ENCODE measurements around the gene SRGAP3. TPM values are rescaled to one million over a fixed set of nuclear protein-coding genes. Genes with fewer than 3 reads are reported as not detected.

SRGAP3 gene
- total and polyA plus RNA-seq, 10 of the 15 experiments (the other 5 are each of a cell fraction or from before 2014, with no cell fraction given), result 0.32 to 1.7 (median 0.99) TPM

DNA sequence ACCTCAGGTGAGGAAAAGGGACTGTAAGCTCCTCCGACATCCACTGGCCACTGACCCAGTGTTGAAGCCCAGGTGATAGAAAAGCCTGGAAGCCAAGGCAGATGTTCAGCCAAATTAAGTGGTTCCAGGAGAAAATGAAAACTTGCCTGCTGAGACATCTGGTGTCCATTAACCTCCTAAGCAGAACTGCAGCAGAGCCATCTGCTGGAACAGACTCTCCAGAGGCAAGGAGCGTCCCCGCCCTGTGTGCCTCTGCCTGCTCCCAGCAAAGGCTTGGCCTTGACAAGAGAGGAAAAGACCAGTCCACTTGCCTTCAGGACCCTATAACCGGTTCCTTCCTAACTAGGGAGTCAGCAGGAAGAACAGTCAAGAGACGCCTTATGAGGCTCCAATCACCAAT, 48.2 kb downstream of the SRGAP3 start:
- 79% methylated on average over 5 of the region's 5 CpGs for WGBS (ENCODE audit: insufficient coverage, insufficient replicate concordance, low lambda C conversion rate, missing lambda C conversion rate)
- RAD21 ChIA-PET (ENCODE audit: unreplicated experiment), result no interaction called here
- Histone ChIP-seq H3K4me3 (no peak overlapping the region), H3K79me2 (ENCODE audit: control insufficient read depth, insufficient read depth, low read length) (no peaks in the 10 kb centered on the region), H3K27ac (ENCODE audit: control insufficient read depth, insufficient read depth) (no peak overlapping the region), H3K4me2 (ENCODE audit: control insufficient read depth, insufficient read depth) (no peak overlapping the region), H3K4me1 (ENCODE audit: control insufficient read depth, insufficient read depth, low read length) (peaks cover 2% of the 10 kb centered on the region), H2AFZ (ENCODE audit: control insufficient read depth, low read depth, low read length) (no peak overlapping the region), H3K9me3 (replicated peaks; ENCODE audit: control insufficient read depth, insufficient read depth, low read length) (no peaks in the 10 kb centered on the region), H3K36me3 (ENCODE audit: control insufficient read depth in 2 of 2, insufficient read depth in 2 of 2, low read length in 1 of 2) (no peaks in the 10 kb centered on the region), H3K9ac (ENCODE audit: control insufficient read depth, insufficient read depth, low read length) (no peak overlapping the region), H3K27me3 (replicated peaks in 1 of 2; ENCODE audit: control insufficient read depth in 2 of 2, insufficient read depth in 2 of 2, low read length in 1 of 2) (0 out of 4 replicates have a peak, but pooled peaks cover 0 to 1% of the 10 kb centered on the region in 2 experiments), H4K20me1 (ENCODE audit: control insufficient read depth, insufficient read depth) (no peaks in the 10 kb centered on the region)
- ATAC-seq, result no peak
- in situ Hi-C loops (cut with MboI) (no loop called here), intact Hi-C loops (cut with micrococcal nuclease; ENCODE audit: unreplicated experiment) (no loop called here)
- FAIRE-seq, result no peak
- BruUV-seq (replicated peaks), result no TSS peak
- TF ChIP-seq RAD21 (IDR thresholded peaks at IDR 0.05; ENCODE audit: insufficient read depth, low read depth, low read length) (no peak), BACH1 (IDR thresholded peaks at IDR 0.05; ENCODE audit: borderline replicate concordance) (no peak), PRDM15 (CRISPR knock-in tag; IDR thresholded peaks at IDR 0.05) (no peak), ASH2L (IDR thresholded peaks at IDR 0.05; ENCODE audit: borderline replicate concordance, low read depth) (no peak), CREB1 (IDR thresholded peaks at IDR 0.05; ENCODE audit: low read depth) (no peak), BRCA1 (IDR thresholded peaks at IDR 0.05; ENCODE audit: low read depth, low read length) (no peak), STAT1 (conservative IDR thresholded peaks at IDR 0.05) (no peak), TCF12 (IDR thresholded peaks at IDR 0.05; ENCODE audit: low read depth, low read length) (no peak)
- no peak for DNase-seq (ENCODE audit: low read depth, low spot score)
- POLR2A ChIA-PET, result no interaction called here
- CTCF ChIA-PET, result no interaction called here
- SMC1A ChIA-PET (ENCODE audit: uncharacterized antibody, unreplicated experiment), result no interaction called here
